ENCODE data around the gene RBM4B.
A peak's percentile ranks its signal among the peaks of the same experiment; 100 is the strongest.

Gene RBM4B

DNA sequence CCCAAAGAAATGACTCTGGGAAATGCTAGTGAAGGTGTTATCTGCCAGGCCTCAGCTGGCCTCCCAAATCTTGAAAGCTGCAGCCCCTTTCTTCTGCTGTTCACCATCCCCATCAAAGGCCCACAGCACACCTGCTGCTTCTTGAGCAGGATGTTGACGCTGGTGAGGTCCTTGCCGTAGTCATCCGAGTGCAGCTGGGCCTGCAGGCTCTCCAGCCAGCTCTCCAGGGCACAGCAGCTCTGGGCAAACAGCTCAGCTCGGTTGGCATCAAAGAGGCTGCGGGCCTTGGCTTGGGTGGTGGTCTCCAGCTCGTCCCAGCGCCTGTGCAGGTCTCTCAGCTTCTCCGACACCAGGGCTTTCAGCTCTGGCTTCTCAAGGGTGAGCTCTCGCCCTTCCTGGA, 18.5 kb upstream of the RBM4B start:
- TF ChIP-seq ZNF274 (IDR thresholded peaks at IDR 0.05; ENCODE audit: low read depth, low read length) (no peak), YY1 (IDR thresholded peaks at IDR 0.05; ENCODE audit: insufficient read depth, insufficient read length) (no peak), SUZ12 (IDR thresholded peaks at IDR 0.05; ENCODE audit: extremely low read depth, insufficient read depth, insufficient read length) (no peak)
- no peak for DNase-seq (ENCODE audit: low read depth, low spot score)
- H3K4me3 ChIP-seq (ENCODE audit: insufficient read length, low read depth), result no peak overlapping the region
- H3K4me1 ChIP-seq (ENCODE audit: insufficient read depth, insufficient read length), result peaks cover 2% of the 10 kb centered on the region
- H3K9ac ChIP-seq (ENCODE audit: insufficient read length, low read depth), result no peak overlapping the region
- no peaks in the 10 kb centered on the region for H3K9me3 ChIP-seq (ENCODE audit: insufficient read depth, low read length)
- H3K27me3 ChIP-seq (ENCODE audit: insufficient read depth, insufficient read length), result no peaks in the 10 kb centered on the region
- H3K36me3 ChIP-seq (ENCODE audit: insufficient read depth, insufficient read length, low read length), result peaks cover 91% of the 10 kb centered on the region

GRCh38 chr11:66694732-66695207, 17.1 kb upstream of the RBM4B start:
- no peak overlapping the region for H3K4me3 ChIP-seq (ENCODE audit: insufficient read length, low read depth)
- DNase-seq (ENCODE audit: low read depth, low spot score), result peak; percentile 91
- no peaks in the 10 kb centered on the region for H3K27me3 ChIP-seq (ENCODE audit: insufficient read depth, insufficient read length)
- TF ChIP-seq ZNF274 (IDR thresholded peaks at IDR 0.05; ENCODE audit: low read depth, low read length) (no peak), SUZ12 (IDR thresholded peaks at IDR 0.05; ENCODE audit: extremely low read depth, insufficient read depth, insufficient read length) (no peak), YY1 (IDR thresholded peaks at IDR 0.05; ENCODE audit: insufficient read depth, insufficient read length) (no peak)
- peaks cover 3% of the 10 kb centered on the region for H3K4me1 ChIP-seq (ENCODE audit: insufficient read depth, insufficient read length)
- no peaks in the 10 kb centered on the region for H3K9me3 ChIP-seq (ENCODE audit: insufficient read depth, low read length)
- H3K36me3 ChIP-seq (ENCODE audit: insufficient read depth, insufficient read length, low read length), result peaks cover 88% of the 10 kb centered on the region
- no peak overlapping the region for H3K9ac ChIP-seq (ENCODE audit: insufficient read length, low read depth)

DNA sequence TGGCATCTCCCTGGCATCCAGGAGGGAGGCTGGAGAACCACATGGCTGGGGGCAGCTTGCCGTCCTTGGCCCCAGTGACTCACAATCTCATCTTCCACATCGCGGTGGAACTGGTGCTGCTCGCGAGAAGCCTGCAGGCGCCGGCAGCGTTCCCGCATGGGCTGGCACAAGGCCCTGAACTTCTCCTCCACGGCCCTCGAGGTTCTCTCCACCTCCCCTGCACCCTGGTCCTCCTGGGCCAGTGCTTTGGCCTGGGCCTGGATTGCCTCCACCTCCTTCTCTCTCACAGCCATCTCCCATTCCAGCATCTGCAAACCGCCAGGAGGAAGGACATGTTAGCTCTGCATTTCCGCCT, 16.3 kb upstream of the RBM4B start:
- Histone ChIP-seq H3K27me3 (ENCODE audit: insufficient read depth, insufficient read length) (no peaks in the 10 kb centered on the region), H3K4me3 (ENCODE audit: insufficient read length, low read depth) (no peak overlapping the region), H3K9me3 (ENCODE audit: insufficient read depth, low read length) (no peaks in the 10 kb centered on the region), H3K4me1 (ENCODE audit: insufficient read depth, insufficient read length) (peaks cover 4% of the 10 kb centered on the region), H3K36me3 (ENCODE audit: insufficient read depth, insufficient read length, low read length) (peaks cover 87% of the 10 kb centered on the region), H3K9ac (ENCODE audit: insufficient read length, low read depth) (peak overlapping the region; percentile 1)
- no peak for TF ChIP-seq ZNF274 (IDR thresholded peaks at IDR 0.05; ENCODE audit: low read depth, low read length)
- TF ChIP-seq YY1 (IDR thresholded peaks at IDR 0.05; ENCODE audit: insufficient read depth, insufficient read length), result no peak
- no peak for TF ChIP-seq SUZ12 (IDR thresholded peaks at IDR 0.05; ENCODE audit: extremely low read depth, insufficient read depth, insufficient read length)
- DNase-seq (ENCODE audit: low read depth, low spot score), result no peak

DNA sequence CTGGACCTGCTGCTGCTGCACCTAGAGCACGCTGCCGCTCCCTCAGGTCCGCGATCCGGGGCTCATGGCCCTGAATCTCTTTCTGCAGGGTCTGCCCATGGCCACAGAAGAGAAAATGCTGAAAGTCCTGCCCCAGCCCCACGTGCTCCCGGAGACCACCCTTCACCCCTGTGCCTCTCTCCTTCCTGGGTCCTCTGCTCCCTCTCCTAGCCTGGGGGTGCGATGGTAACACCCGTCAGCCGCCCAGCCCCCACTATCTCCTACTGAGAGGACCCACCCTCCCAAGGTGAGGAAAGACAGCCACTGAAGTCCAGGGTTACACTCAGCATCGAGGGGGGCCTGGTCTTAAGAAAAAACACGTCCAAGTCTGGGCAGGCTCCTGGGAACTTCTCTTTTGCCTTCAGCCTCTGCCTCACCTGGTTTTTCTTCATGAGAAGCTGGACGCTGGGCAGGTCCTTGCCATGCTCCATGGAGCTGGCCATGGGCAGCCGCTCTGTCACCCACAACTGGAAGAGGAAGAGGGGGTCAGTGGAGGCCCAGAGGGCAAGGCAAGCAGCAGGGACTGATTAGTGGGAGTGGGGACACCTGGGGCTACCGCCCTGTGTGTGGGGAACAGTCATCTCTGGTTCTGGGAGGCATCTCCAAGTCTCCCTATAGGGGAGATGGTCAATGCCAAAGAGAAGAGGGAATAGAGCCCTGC, 15.8 kb upstream of the RBM4B start:
- no peak for TF ChIP-seq SUZ12 (IDR thresholded peaks at IDR 0.05; ENCODE audit: extremely low read depth, insufficient read depth, insufficient read length)
- no peak for TF ChIP-seq YY1 (IDR thresholded peaks at IDR 0.05; ENCODE audit: insufficient read depth, insufficient read length)
- TF ChIP-seq ZNF274 (IDR thresholded peaks at IDR 0.05; ENCODE audit: low read depth, low read length), result no peak
- peaks cover 87% of the 10 kb centered on the region for H3K36me3 ChIP-seq (ENCODE audit: insufficient read depth, insufficient read length, low read length)
- H3K4me3 ChIP-seq (ENCODE audit: insufficient read length, low read depth), result no peak overlapping the region
- H3K27me3 ChIP-seq (ENCODE audit: insufficient read depth, insufficient read length), result no peaks in the 10 kb centered on the region
- H3K4me1 ChIP-seq (ENCODE audit: insufficient read depth, insufficient read length), result peaks cover 4% of the 10 kb centered on the region
- DNase-seq (ENCODE audit: low read depth, low spot score), result no peak
- H3K9me3 ChIP-seq (ENCODE audit: insufficient read depth, low read length), result no peaks in the 10 kb centered on the region
- H3K9ac ChIP-seq (ENCODE audit: insufficient read length, low read depth), result no peak overlapping the region

DNA sequence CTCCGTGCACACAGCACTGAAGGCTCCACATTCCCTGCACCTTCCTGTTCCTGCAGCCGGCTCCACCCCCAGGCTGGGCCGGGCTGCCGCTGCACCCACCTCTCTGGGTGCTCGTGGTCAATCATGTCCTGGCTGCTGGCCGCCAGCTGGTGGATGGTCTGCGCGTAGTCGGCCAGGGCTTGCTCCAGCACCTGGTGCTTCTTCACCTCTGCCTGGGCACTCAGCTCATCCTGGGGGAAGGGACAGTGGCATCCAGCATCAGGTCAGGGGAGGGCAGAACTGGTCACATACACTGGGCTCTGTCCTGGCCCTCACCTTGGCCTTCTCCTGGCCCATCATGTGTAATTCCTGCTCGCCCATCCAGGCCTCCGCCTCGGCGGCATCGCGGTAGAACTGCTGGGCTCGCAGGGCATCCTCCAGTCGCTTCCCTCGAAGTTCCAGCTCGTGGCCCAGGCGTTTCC, 15.2 kb upstream of the RBM4B start:
- H3K36me3 ChIP-seq (ENCODE audit: insufficient read depth, insufficient read length, low read length), result peaks cover 87% of the 10 kb centered on the region
- peaks cover 6% of the 10 kb centered on the region for H3K4me1 ChIP-seq (ENCODE audit: insufficient read depth, insufficient read length)
- TF ChIP-seq YY1 (IDR thresholded peaks at IDR 0.05; ENCODE audit: insufficient read depth, insufficient read length), result no peak
- TF ChIP-seq ZNF274 (IDR thresholded peaks at IDR 0.05; ENCODE audit: low read depth, low read length), result no peak
- no peak for TF ChIP-seq SUZ12 (IDR thresholded peaks at IDR 0.05; ENCODE audit: extremely low read depth, insufficient read depth, insufficient read length)

GRCh38 chr11:66692446-66692845, 14.8 kb upstream of the RBM4B start:
- Histone ChIP-seq H3K27me3 (ENCODE audit: insufficient read depth, insufficient read length) (no peaks in the 10 kb centered on the region), H3K9ac (ENCODE audit: insufficient read length, low read depth) (no peak overlapping the region), H3K36me3 (ENCODE audit: insufficient read depth, insufficient read length, low read length) (peaks cover 87% of the 10 kb centered on the region), H3K9me3 (ENCODE audit: insufficient read depth, low read length) (no peaks in the 10 kb centered on the region), H3K4me1 (ENCODE audit: insufficient read depth, insufficient read length) (peaks cover 7% of the 10 kb centered on the region), H3K4me3 (ENCODE audit: insufficient read length, low read depth) (no peak overlapping the region)
- TF ChIP-seq ZNF274 (IDR thresholded peaks at IDR 0.05; ENCODE audit: low read depth, low read length) (no peak), YY1 (IDR thresholded peaks at IDR 0.05; ENCODE audit: insufficient read depth, insufficient read length) (no peak), SUZ12 (IDR thresholded peaks at IDR 0.05; ENCODE audit: extremely low read depth, insufficient read depth, insufficient read length) (no peak)
- DNase-seq (ENCODE audit: low read depth, low spot score), result no peak

More for the DNA sequence above, 15.2 kb upstream of the RBM4B start:
- H3K9me3 ChIP-seq (ENCODE audit: insufficient read depth, low read length), result no peaks in the 10 kb centered on the region
- H3K9ac ChIP-seq (ENCODE audit: insufficient read length, low read depth), result no peak overlapping the region
- no peak for DNase-seq (ENCODE audit: low read depth, low spot score)
- H3K27me3 ChIP-seq (ENCODE audit: insufficient read depth, insufficient read length), result no peaks in the 10 kb centered on the region
- H3K4me3 ChIP-seq (ENCODE audit: insufficient read length, low read depth), result no peak overlapping the region

- Histone ChIP-seq H3K27me3 (ENCODE audit: insufficient read depth, insufficient read length) (no peaks in the 10 kb centered on the region), H3K9me3 (ENCODE audit: insufficient read depth, low read length) (no peaks in the 10 kb centered on the region), H3K9ac (ENCODE audit: insufficient read length, low read depth) (no peak overlapping the region), H3K36me3 (ENCODE audit: insufficient read depth, insufficient read length, low read length) (peaks cover 87% of the 10 kb centered on the region), H3K4me3 (ENCODE audit: insufficient read length, low read depth) (no peak overlapping the region), H3K4me1 (ENCODE audit: insufficient read depth, insufficient read length) (peaks cover 7% of the 10 kb centered on the region)
- no peak for TF ChIP-seq SUZ12 (IDR thresholded peaks at IDR 0.05; ENCODE audit: extremely low read depth, insufficient read depth, insufficient read length)
- TF ChIP-seq ZNF274 (IDR thresholded peaks at IDR 0.05; ENCODE audit: low read depth, low read length), result no peak
- TF ChIP-seq YY1 (IDR thresholded peaks at IDR 0.05; ENCODE audit: insufficient read depth, insufficient read length), result no peak
- no peak for DNase-seq (ENCODE audit: low read depth, low spot score)
Measured at GRCh38 chr11:66691311-66691980, 13.8 kb upstream of the RBM4B start.
